HCT116 (cell line): ENCODE data around the gene DNAJC1. TPM values are rescaled to one million over a fixed set of nuclear protein-coding genes. Genes with fewer than 3 reads are reported as not detected.

ENCODE experiments used
- ATAC-seq: fragments of 200-7000 bp; cut with Tn5 transposase; 2 replicates; pipeline ENCODE4 v1.9.1; 2020; ENCODE audit warnings: mild to moderate bottlenecking, moderate library complexity
- BruUV-seq: library from RNA; stranded (reverse); fragments of 400-500 nt; replicated peaks from 2 replicates; lab custom pipeline; 2021; lab: Mats Ljungman, UMichigan
- CTCF ChIA-PET: fragments of 300-600 bp; sonication (Branson Sonifier 250); formaldehyde crosslinking; loops from one replicate; lab custom pipeline; 2021; ENCODE audit warnings: antibody characterized with exemption; lab: Charles Lee
- POLR2A ChIA-PET: fragments of 300-600, 350-600 bp; sonication (Branson Sonifier 250); formaldehyde crosslinking; loops from one replicate; lab custom pipeline; 2021; ENCODE audit warnings: antibody characterized with exemption; lab: Charles Lee
- RAD21 ChIA-PET, 2 experiments: fragments of 300-600 bp; sonication (Branson Sonifier 250); formaldehyde crosslinking; loops; one replicate each; lab custom pipeline; 2023; ENCODE audit warnings: low total read pairs in 2 of 2; ENCODE audit not compliant: uncharacterized antibody in 2 of 2, unreplicated experiment in 2 of 2, low non-redundant PET in 1 of 2; lab: Charles Lee
- DNase-seq: peaks from one replicate; pipeline ENCODE4 v3.0.0-alpha.2; 2010; ENCODE audit warnings: low read depth, low spot score
- H2AFZ ChIP-seq: fragments of 200-600 bp; shearing (Covaris generic), sonication (generic); 2 replicates; pipeline ENCODE4 v1.6.1; 2017; ENCODE audit warnings: low read depth, mixed run types, mixed read lengths, antibody characterized with exemption, low read length; ENCODE audit not compliant: poor library complexity, severe bottlenecking
- H3K27ac ChIP-seq: 2 replicates; pipeline ENCODE4 v1.5.1; 2012; ENCODE audit warnings: low read depth, low read length
- H3K27me3 ChIP-seq: fragments of 200-600 bp; sonication (generic); 2 replicates; pipeline ENCODE4 v1.6.1; 2016; ENCODE audit warnings: mixed run types, low read length, mixed read lengths; ENCODE audit not compliant: insufficient read depth
- H3K36me3 ChIP-seq, 2 experiments: fragments of 200-500 bp in 1 of 2; fragments of 200-600 bp in 1 of 2; sonication (Bioruptor generic) in 1 of 2; sonication (generic) in 1 of 2; 2 replicates each; pipeline versions ENCODE4 v1.5.1 to v1.6.1; 2014 to 2016; ENCODE audit warnings: low read length in 2 of 2, inconsistent platforms in 1 of 2, mixed read lengths in 1 of 2, mixed run types in 1 of 2; ENCODE audit not compliant: insufficient read depth in 2 of 2, control insufficient read depth in 1 of 2
- H3K4me1 ChIP-seq, 2 experiments: fragments of 200-600 bp in 1 of 2; sonication (generic) in 1 of 2; 2 replicates each; pipeline versions ENCODE4 v1.5.1 to v1.6.1; 2012 to 2017; ENCODE audit warnings: low read length in 2 of 2, inconsistent platforms in 1 of 2, mild to moderate bottlenecking in 1 of 2, mixed read lengths in 1 of 2, mixed run types in 1 of 2, moderate library complexity in 1 of 2; ENCODE audit not compliant: insufficient read depth in 2 of 2, control insufficient read depth in 1 of 2
- H3K4me2 ChIP-seq: fragments of 200-600 bp; sonication (generic); 2 replicates; pipeline ENCODE4 v1.6.1; 2017; ENCODE audit warnings: mixed run types, low read length, mixed read lengths
- H3K4me3 ChIP-seq, 2 experiments: fragments of 200-600 bp in 1 of 2; sonication (generic) in 1 of 2; replicated peaks in 1 of 2; 2 replicates each; pipeline ENCODE4 v1.5.1; 2011 to 2016; ENCODE audit warnings: low read length in 2 of 2, control low read depth in 1 of 2, low read depth in 1 of 2, mild to moderate bottlenecking in 1 of 2, mixed read lengths in 1 of 2, mixed run types in 1 of 2
- H3K79me2 ChIP-seq: fragments of 200-600 bp; sonication (generic); 2 replicates; pipeline ENCODE4 v1.6.1; 2017; ENCODE audit warnings: mild to moderate bottlenecking, mixed run types, low read length, moderate library complexity, mixed read lengths; ENCODE audit not compliant: insufficient read depth
- H3K9ac ChIP-seq: fragments of 200-600 bp; sonication (generic); 2 replicates; pipeline ENCODE4 v1.6.1; 2016; ENCODE audit warnings: low read length, mixed read lengths
- H3K9me2 ChIP-seq: fragments of 200-600 bp; sonication (generic), shearing (Covaris generic); 2 replicates; pipeline ENCODE4 v1.6.1; 2017; ENCODE audit warnings: mixed run types, mild to moderate bottlenecking, moderate library complexity; ENCODE audit not compliant: insufficient read depth
- H3K9me3 ChIP-seq, 2 experiments: fragments of 200-500 bp in 1 of 2; fragments of 200-600 bp in 1 of 2; sonication (Bioruptor generic) in 1 of 2; sonication (generic) in 1 of 2; 2 replicates each; pipeline ENCODE4 v1.6.1; 2014 to 2017; ENCODE audit warnings: low read length in 2 of 2, mixed read lengths in 2 of 2, inconsistent platforms in 1 of 2, low read depth in 1 of 2, mild to moderate bottlenecking in 1 of 2, mixed run types in 1 of 2, moderate library complexity in 1 of 2; ENCODE audit not compliant: control insufficient read depth in 1 of 2, insufficient read depth in 1 of 2
- H4K20me1 ChIP-seq: fragments of 200-600 bp; sonication (generic), shearing (Covaris generic); 2 replicates; pipeline ENCODE4 v1.6.1; 2017; ENCODE audit warnings: mixed run types, mild to moderate bottlenecking, moderate library complexity; ENCODE audit not compliant: insufficient read depth
- CBX3 ChIP-seq: IDR thresholded peaks from 2 replicates; pipeline ENCODE4 v1.6.1; 2012; ENCODE audit warnings: low read depth
- CEBPB ChIP-seq: IDR thresholded peaks from 2 replicates; pipeline ENCODE4 v1.6.1; 2012; ENCODE audit warnings: low read depth
- EGR1 ChIP-seq: IDR thresholded peaks from 2 replicates; pipeline ENCODE4 v1.6.1; 2012; ENCODE audit warnings: low read depth
- ELF1 ChIP-seq: IDR thresholded peaks from 2 replicates; pipeline ENCODE4 v1.6.1; 2012; ENCODE audit warnings: low read depth, borderline replicate concordance
- EZH2phosphoT487 ChIP-seq: fragments of 200-600 bp; IDR thresholded peaks from 2 replicates; pipeline ENCODE4 v1.6.1; 2018; ENCODE audit warnings: antibody characterized with exemption, borderline replicate concordance
- FOSL1 ChIP-seq: IDR thresholded peaks from 2 replicates; pipeline ENCODE4 v1.6.1; 2012; ENCODE audit warnings: low read depth
- POLR2AphosphoS5 ChIP-seq: IDR thresholded peaks from 2 replicates; pipeline ENCODE4 v1.6.1; 2011; ENCODE audit warnings: mild to moderate bottlenecking, low read depth, low read length, moderate library complexity
- RAD21 ChIP-seq: IDR thresholded peaks from 2 replicates; pipeline ENCODE4 v1.6.1; 2012; ENCODE audit warnings: low read depth, mild to moderate bottlenecking
- REST ChIP-seq: IDR thresholded peaks from 2 replicates; pipeline ENCODE4 v1.6.1; 2012; ENCODE audit warnings: low read depth
- SP1 ChIP-seq: IDR thresholded peaks from 2 replicates; pipeline ENCODE4 v1.6.1; 2012; ENCODE audit warnings: low read depth
- SRF ChIP-seq: IDR thresholded peaks from 2 replicates; pipeline ENCODE4 v1.6.1; 2012; ENCODE audit warnings: low read depth
- TCF7L2 ChIP-seq: IDR thresholded peaks from 2 replicates; pipeline ENCODE4 v1.7.0; 2011; ENCODE audit warnings: borderline replicate concordance, inconsistent platforms; ENCODE audit not compliant: insufficient read depth, insufficient read length; ENCODE audit errors: extremely low read depth
- YY1 ChIP-seq: IDR thresholded peaks from 2 replicates; pipeline ENCODE4 v1.6.1; 2011; ENCODE audit warnings: low read length, low read depth, moderate library complexity, mild to moderate bottlenecking; ENCODE audit not compliant: insufficient replicate concordance; ENCODE audit errors: extremely low read depth
- ZBTB33 ChIP-seq: IDR thresholded peaks from 2 replicates; pipeline ENCODE4 v1.6.1; 2011; ENCODE audit warnings: mild to moderate bottlenecking, low read length, moderate library complexity; ENCODE audit not compliant: insufficient replicate concordance; ENCODE audit errors: extremely low read depth
- ZNF274 ChIP-seq: fragments of 200-500 bp; sonication (Bioruptor generic); IDR thresholded peaks from 2 replicates; pipeline ENCODE4 v1.6.1; 2014; ENCODE audit warnings: mild to moderate bottlenecking, low read depth, low read length, inconsistent platforms
- intact Hi-C: fragments of 100-400 bp; cut with micrococcal nuclease; formaldehyde crosslinking; loops from 2 replicates; pipeline ENCODE4 v1.10.0; 2022
- total RNA-seq: library from RNA; stranded (reverse); gene quantifications from one replicate; pipeline ENCODE4 v1.2.1, GENCODE V29; 2021; ENCODE audit not compliant: unreplicated experiment
- TF ChIP-seq, protein P1 (sequence below): IDR thresholded peaks from 2 replicates; pipeline ENCODE4 v1.6.1; 2012

Gene DNAJC1
- total RNA-seq, 1 experiment from 2014 or later, result 17.9 TPM

- H3K79me2 ChIP-seq, result peaks cover 25% of the 10 kb centered on the region
- CTCF ChIA-PET, result no interaction called here
- no peaks in the 10 kb centered on the region for H3K27me3 ChIP-seq
- no peak overlapping the region for H3K9ac ChIP-seq
- ATAC-seq, result no peak
- no peak for DNase-seq
- no peaks in the 10 kb centered on the region for H3K9me2 ChIP-seq
- POLR2A ChIA-PET, result no interaction called here
- no peak overlapping the region for H3K4me3 ChIP-seq
- no peak overlapping the region for H3K4me2 ChIP-seq
- TF ChIP-seq ELF1 (no peak), REST (no peak), SRF (no peak), YY1 (no peak), POLR2AphosphoS5 (no peak), EZH2phosphoT487 (no peak), TCF7L2 (no peak), FOSL1 (no peak), CEBPB (no peak), ZBTB33 (no peak), EGR1 (no peak), RAD21 (no peak), CBX3 (no peak), SP1 (no peak), ZNF274 (no peak)
- TF ChIP-seq, protein P1, sequence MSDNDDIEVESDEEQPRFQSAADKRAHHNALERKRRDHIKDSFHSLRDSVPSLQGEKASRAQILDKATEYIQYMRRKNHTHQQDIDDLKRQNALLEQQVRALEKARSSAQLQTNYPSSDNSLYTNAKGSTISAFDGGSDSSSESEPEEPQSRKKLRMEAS, result no peak
- no peaks in the 10 kb centered on the region for H3K36me3 ChIP-seq
- H3K9me3 ChIP-seq, result no peaks in the 10 kb centered on the region
- intact Hi-C loops, result no loop called here
- H3K27ac ChIP-seq, result no peak overlapping the region
- H3K4me1 ChIP-seq, result no peaks in the 10 kb centered on the region
- BruUV-seq, result no TSS peak
- RAD21 ChIA-PET, result no interaction called here
- H2AFZ ChIP-seq, result no peak overlapping the region
- H4K20me1 ChIP-seq, result no peaks in the 10 kb centered on the region
These were observed 41.2 kb downstream of the DNAJC1 start for GRCh38 chr10:21962358-21962757.
